HEK293 (cell line): ENCODE results near the gene ROBO1.

ENCODE experiments used
- CTCF ChIP-seq: fragments of 450-650 bp; formaldehyde crosslinking; IDR thresholded peaks from 2 replicates; pipeline ENCODE4 v1.5.1; 2016; ENCODE audit warnings: missing biosample characterization, missing genetic modification characterization
- ELK4 ChIP-seq: IDR thresholded peaks from 2 replicates; pipeline ENCODE4 v1.6.1; 2011; ENCODE audit warnings: mild to moderate bottlenecking, low read depth, low read length, borderline replicate concordance
- FEZF1 ChIP-seq: fragments of 450-650 bp; formaldehyde crosslinking; IDR thresholded peaks from 2 replicates; pipeline ENCODE4 v1.5.1; 2016; ENCODE audit warnings: missing biosample characterization, missing genetic modification characterization
- GLIS2 ChIP-seq: fragments of 450-650 bp; formaldehyde crosslinking; IDR thresholded peaks from 2 replicates; pipeline ENCODE4 v1.5.1; 2016; ENCODE audit warnings: missing biosample characterization, missing genetic modification characterization
- KLF10 ChIP-seq: fragments of 450-650 bp; IDR thresholded peaks from 2 replicates; pipeline ENCODE4 v1.5.1; 2018; ENCODE audit warnings: missing biosample characterization, mild to moderate bottlenecking, missing genetic modification characterization
- KLF16 ChIP-seq: fragments of 450-650 bp; formaldehyde crosslinking; IDR thresholded peaks from 2 replicates; pipeline ENCODE4 v1.5.1; 2017; ENCODE audit warnings: missing biosample characterization, missing genetic modification characterization
- RBAK ChIP-seq: fragments of 450-650 bp; formaldehyde crosslinking; IDR thresholded peaks from 2 replicates; pipeline ENCODE4 v1.5.1; 2016; ENCODE audit warnings: missing biosample characterization, missing genetic modification characterization
- SP2 ChIP-seq: fragments of 450-650 bp; formaldehyde crosslinking; IDR thresholded peaks from 2 replicates; pipeline ENCODE4 v1.5.1; 2016; ENCODE audit warnings: missing biosample characterization, missing genetic modification characterization
- TSHZ1 ChIP-seq: fragments of 450-650 bp; formaldehyde crosslinking; IDR thresholded peaks from 2 replicates; pipeline ENCODE4 v1.5.1; 2016; ENCODE audit warnings: missing biosample characterization, missing genetic modification characterization, borderline replicate concordance
- ZNF274 ChIP-seq, 2 experiments: fragments of 200-500 bp in 1 of 2; fragments of 450-650 bp in 1 of 2; sonication (Bioruptor generic) in 1 of 2; formaldehyde crosslinking in 1 of 2; IDR thresholded peaks; 2 replicates each; pipeline versions ENCODE4 v1.5.1 to v1.6.1; 2014 to 2016; ENCODE audit warnings: borderline replicate concordance in 1 of 2, inconsistent platforms in 1 of 2, low read length in 1 of 2, missing biosample characterization in 1 of 2, missing genetic modification characterization in 1 of 2
- ZNF37A ChIP-seq: fragments of 450-650 bp; IDR thresholded peaks from 2 replicates; pipeline ENCODE4 v1.5.1; 2018; ENCODE audit warnings: missing biosample characterization, missing genetic modification characterization
- ZNF426 ChIP-seq: fragments of 450-650 bp; formaldehyde crosslinking; IDR thresholded peaks from 2 replicates; pipeline ENCODE4 v1.5.1; 2017; ENCODE audit warnings: missing biosample characterization, missing genetic modification characterization, mild to moderate bottlenecking, inconsistent platforms, moderate library complexity
- ZNF777 ChIP-seq: fragments of 450-650 bp; formaldehyde crosslinking; IDR thresholded peaks from 2 replicates; pipeline ENCODE4 v1.5.1; 2017; ENCODE audit warnings: missing biosample characterization, missing genetic modification characterization, borderline replicate concordance
- ZSCAN5A ChIP-seq: fragments of 450-650 bp; formaldehyde crosslinking; IDR thresholded peaks from 2 replicates; pipeline ENCODE4 v1.5.1; 2016; ENCODE audit warnings: missing biosample characterization, missing genetic modification characterization

- TF ChIP-seq CTCF (tag by site-specific recombination) (no peak), RBAK (no peak), ZNF274 (IDR thresholded peaks at IDR 0.05; ENCODE audit: low read length) (no peak), ZNF274 (tag by site-specific recombination; IDR thresholded peaks at IDR 0.05; ENCODE audit: borderline replicate concordance) (no peak), KLF10 (tag by site-specific recombination) (no peak), KLF16 (no peak), GLIS2 (no peak), ZNF777 (no peak), TSHZ1 (tag by site-specific recombination) (no peak), ELK4 (no peak), ZNF426 (tag by site-specific recombination) (no peak), ZNF37A (tag by site-specific recombination) (no peak), FEZF1 (tag by site-specific recombination) (no peak), SP2 (no peak), ZSCAN5A (no peak)
These were observed 377.4 kb downstream of the ROBO1 start for GRCh38 chr3:79390352-79390751.
